CD4-positive, alpha-beta T cell (primary cell): Measurements from ENCODE around the gene LRRC8E. TPM values are rescaled to one million over a fixed set of nuclear protein-coding genes. Genes with fewer than 3 reads are reported as not detected.

Experiments
- ATAC-seq: fragments of 200-7000 bp; cut with Tn5 transposase; one replicate; pipeline ENCODE4 v1.10.0; 2022; ENCODE audit warnings: mild to moderate bottlenecking; ENCODE audit not compliant: poor library complexity
- CTCF ChIA-PET: fragments of 350-600 bp; sonication (Branson Sonifier 250); formaldehyde crosslinking; loops from one replicate; lab custom pipeline; 2021; ENCODE audit warnings: antibody characterized with exemption, inconsistent platforms; lab: Charles Lee
- POLR2A ChIA-PET: fragments of 350-600 bp; sonication (Branson Sonifier 250); formaldehyde crosslinking; loops from one replicate; lab custom pipeline; 2021; ENCODE audit warnings: antibody characterized with exemption, inconsistent platforms; lab: Charles Lee
- DNase-seq, 14 experiments: peaks; one replicate each; pipeline ENCODE4 v3.0.0-alpha.2; 2013 to 2020; ENCODE audit warnings: mixed read lengths in 2 of 14
- H3K27ac ChIP-seq, 2 donors: one replicate each; pipeline versions ENCODE4 v1.5.1 to v1.7.0; 2013; ENCODE audit warnings: low read length in 2 of 2, low read depth in 1 of 2, mild to moderate bottlenecking in 1 of 2
- H3K27me3 ChIP-seq, 2 experiments: 1 replicate in 1 of 2; 2 replicates in 1 of 2; pipeline versions ENCODE4 v1.6.1 to v1.7.0; 2013; ENCODE audit warnings: low read length in 2 of 2, control low read depth in 1 of 2, mild to moderate bottlenecking in 1 of 2, moderate library complexity in 1 of 2; ENCODE audit not compliant: insufficient read depth in 2 of 2, control insufficient read depth in 1 of 2
- H3K36me3 ChIP-seq: one replicate; pipeline ENCODE4 v1.6.1; 2013; ENCODE audit warnings: low read length, control low read depth; ENCODE audit not compliant: insufficient read depth
- H3K4me1 ChIP-seq: one replicate; pipeline ENCODE4 v1.6.1; 2013; ENCODE audit warnings: low read length, control low read depth; ENCODE audit not compliant: insufficient read depth
- H3K4me3 ChIP-seq: one replicate; pipeline ENCODE4 v1.5.1; 2013; ENCODE audit warnings: mild to moderate bottlenecking, low read length, moderate library complexity
- H3K9me3 ChIP-seq, 2 experiments: 1 replicate in 1 of 2; 2 replicates in 1 of 2; pipeline versions ENCODE4 v1.6.1 to v1.7.0; 2013; ENCODE audit warnings: low read length in 2 of 2, mild to moderate bottlenecking in 2 of 2, control low read depth in 1 of 2, moderate library complexity in 1 of 2; ENCODE audit not compliant: control insufficient read depth in 1 of 2, insufficient read depth in 1 of 2
- H3K27ac Mint-ChIP-seq: one replicate; pipeline ENCODE4 v1.8.0; 2020; ENCODE audit warnings: mixed read lengths
- H3K27me3 Mint-ChIP-seq: one replicate; pipeline ENCODE4 v1.8.0; 2021; ENCODE audit warnings: mixed read lengths
- H3K36me3 Mint-ChIP-seq: one replicate; pipeline ENCODE4 v1.8.0; 2021; ENCODE audit warnings: low read depth, mixed read lengths
- H3K4me1 Mint-ChIP-seq: one replicate; pipeline ENCODE4 v1.8.0; 2021; ENCODE audit warnings: low read depth, mixed read lengths
- H3K4me3 Mint-ChIP-seq: one replicate; pipeline ENCODE4 v1.8.0; 2020; ENCODE audit warnings: mild to moderate bottlenecking, mixed read lengths
- H3K9me3 Mint-ChIP-seq: one replicate; pipeline ENCODE4 v1.8.0; 2020; ENCODE audit warnings: mixed read lengths
- intact Hi-C, 2 experiments: fragments of 100-400 bp; cut with DNase I in 1 of 2; cut with micrococcal nuclease in 1 of 2; formaldehyde crosslinking; loops; one replicate each; pipeline versions ENCODE4 v1.15.1 to v1.9.0; 2023 to 2025; cut with DNase I, micrococcal nuclease
- total RNA-seq, 174 experiments: library from RNA in 2 of 174; stranded (reverse) in 2 of 174; gene quantifications; one replicate each; pipeline ENCODE4 v1.2.3 and lab custom pipeline; 2021 to 2026
- TF ChIP-seq, protein P1 (sequence below): fragments of 200-600 bp; IDR thresholded peaks from one replicate; pipeline ENCODE4 v1.8.0; 2022; ENCODE audit warnings: antibody characterized with exemption, mild to moderate bottlenecking

Gene LRRC8E
- total RNA-seq, 2 experiments from 2014 or later: not detected

DNA sequence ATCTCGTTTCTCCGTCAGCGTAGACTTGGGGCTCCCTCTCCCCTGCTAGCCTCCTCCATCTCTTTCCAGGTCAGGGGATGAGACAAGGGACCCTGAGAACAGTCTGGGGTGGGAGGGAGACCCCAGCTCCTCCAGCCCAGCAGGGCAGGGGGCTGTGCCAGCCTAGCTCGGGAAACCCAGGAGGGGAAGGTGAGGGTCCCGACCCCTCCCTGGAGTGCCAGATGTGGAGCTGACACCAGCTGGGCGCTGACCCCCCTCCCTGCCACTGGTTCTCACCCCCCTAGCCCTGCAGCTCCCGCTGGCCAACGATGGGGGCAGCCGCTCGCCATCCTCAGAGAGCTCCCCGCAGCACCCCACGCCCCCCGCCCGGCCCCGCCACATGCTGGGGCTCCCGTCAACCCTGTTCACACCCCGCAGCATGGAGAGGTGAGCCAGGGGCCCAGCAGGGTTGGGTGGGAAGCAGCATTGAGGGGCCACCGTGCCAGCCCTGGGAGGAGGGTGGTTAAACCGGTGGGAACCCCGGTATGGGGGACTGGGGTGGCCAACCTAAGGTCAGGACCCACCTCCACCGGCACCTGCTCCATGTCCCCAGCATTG is 21.3 kb downstream of the LRRC8E start:
- Histone ChIP-seq H3K36me3 (peaks cover 62% of the 10 kb centered on the region), H3K9me3 (no peaks in the 10 kb centered on the region), H3K27me3 (no peaks in the 10 kb centered on the region), H3K4me3 (no peak overlapping the region), H3K4me1 (peaks cover 40% of the 10 kb centered on the region), H3K27ac (no peak overlapping the region)
- ChIA-PET POLR2A (no interaction called here), CTCF (no interaction called here)
- no peak overlapping the region for H3K4me3 Mint-ChIP-seq
- peaks cover 15% of the 10 kb centered on the region for H3K4me1 Mint-ChIP-seq
- H3K27me3 Mint-ChIP-seq: no peaks in the 10 kb centered on the region
- ATAC-seq (no peak), DNase-seq (peak in 1 of 14 experiments; percentile 19)
- H3K36me3 Mint-ChIP-seq: peaks cover 42% of the 10 kb centered on the region
- H3K9me3 Mint-ChIP-seq: no peaks in the 10 kb centered on the region
- no peak overlapping the region for H3K27ac Mint-ChIP-seq
- intact Hi-C loops: loop anchor here in 1 of 2 experiments (10.0 kb wide), 1 partner anchor 375 kb away; the partner anchor contains the start of gene PNPLA6
- TF ChIP-seq, protein P1, sequence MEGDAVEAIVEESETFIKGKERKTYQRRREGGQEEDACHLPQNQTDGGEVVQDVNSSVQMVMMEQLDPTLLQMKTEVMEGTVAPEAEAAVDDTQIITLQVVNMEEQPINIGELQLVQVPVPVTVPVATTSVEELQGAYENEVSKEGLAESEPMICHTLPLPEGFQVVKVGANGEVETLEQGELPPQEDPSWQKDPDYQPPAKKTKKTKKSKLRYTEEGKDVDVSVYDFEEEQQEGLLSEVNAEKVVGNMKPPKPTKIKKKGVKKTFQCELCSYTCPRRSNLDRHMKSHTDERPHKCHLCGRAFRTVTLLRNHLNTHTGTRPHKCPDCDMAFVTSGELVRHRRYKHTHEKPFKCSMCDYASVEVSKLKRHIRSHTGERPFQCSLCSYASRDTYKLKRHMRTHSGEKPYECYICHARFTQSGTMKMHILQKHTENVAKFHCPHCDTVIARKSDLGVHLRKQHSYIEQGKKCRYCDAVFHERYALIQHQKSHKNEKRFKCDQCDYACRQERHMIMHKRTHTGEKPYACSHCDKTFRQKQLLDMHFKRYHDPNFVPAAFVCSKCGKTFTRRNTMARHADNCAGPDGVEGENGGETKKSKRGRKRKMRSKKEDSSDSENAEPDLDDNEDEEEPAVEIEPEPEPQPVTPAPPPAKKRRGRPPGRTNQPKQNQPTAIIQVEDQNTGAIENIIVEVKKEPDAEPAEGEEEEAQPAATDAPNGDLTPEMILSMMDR: no peak

DNA sequence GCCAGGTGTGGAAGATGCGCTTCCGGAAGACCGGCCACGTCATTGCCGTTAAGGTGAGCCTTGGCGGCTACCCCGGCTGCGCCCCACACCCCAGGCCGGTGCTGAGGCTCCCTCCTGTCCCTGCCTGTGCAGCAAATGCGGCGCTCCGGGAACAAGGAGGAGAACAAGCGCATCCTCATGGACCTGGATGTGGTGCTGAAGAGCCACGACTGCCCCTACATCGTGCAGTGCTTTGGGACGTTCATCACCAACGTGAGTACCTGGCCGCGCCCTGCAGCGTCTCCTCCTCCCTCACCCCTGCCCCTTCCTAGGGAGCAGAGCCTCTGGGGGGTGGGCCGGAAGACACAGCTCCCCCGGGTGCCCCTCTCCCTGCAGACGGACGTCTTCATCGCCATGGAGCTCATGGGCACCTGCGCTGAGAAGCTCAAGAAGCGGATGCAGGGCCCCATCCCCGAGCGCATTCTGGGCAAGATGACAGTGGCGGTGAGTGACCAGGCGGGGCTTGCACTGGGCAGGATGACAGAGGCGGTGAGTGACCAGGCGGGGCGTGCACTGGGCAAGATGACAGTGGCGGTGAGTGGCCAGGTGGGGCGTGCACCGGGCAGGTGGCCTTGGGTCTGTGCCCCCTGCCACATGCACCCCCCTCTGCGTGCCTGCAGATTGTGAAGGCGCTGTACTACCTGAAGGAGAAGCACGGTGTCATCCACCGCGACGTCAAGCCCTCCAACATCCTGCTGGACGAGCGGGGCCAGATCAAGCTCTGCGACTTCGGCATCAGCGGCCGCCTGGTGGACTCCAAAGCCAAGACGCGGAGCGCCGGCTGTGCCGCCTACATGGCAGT is 22.2 kb downstream of the LRRC8E start:
- DNase-seq (peak in 1 of 14 experiments; percentile 43), ATAC-seq (no peak)
- Histone ChIP-seq H3K4me3 (no peak overlapping the region), H3K9me3 (no peaks in the 10 kb centered on the region), H3K36me3 (peaks cover 62% of the 10 kb centered on the region), H3K4me1 (peaks cover 32% of the 10 kb centered on the region), H3K27ac (no peak overlapping the region), H3K27me3 (peaks cover 4% of the 10 kb centered on the region in 2 experiments)
- H3K27me3 Mint-ChIP-seq: peaks cover 9% of the 10 kb centered on the region
- POLR2A ChIA-PET: no interaction called here
- H3K36me3 Mint-ChIP-seq: peaks cover 34% of the 10 kb centered on the region
- H3K27ac Mint-ChIP-seq: no peak overlapping the region
- CTCF ChIA-PET: no interaction called here
- H3K4me1 Mint-ChIP-seq: peaks cover 9% of the 10 kb centered on the region
- TF ChIP-seq, protein P1: no peak
- H3K9me3 Mint-ChIP-seq: no peaks in the 10 kb centered on the region
- no peak overlapping the region for H3K4me3 Mint-ChIP-seq
- intact Hi-C loops: no loop called here

DNA sequence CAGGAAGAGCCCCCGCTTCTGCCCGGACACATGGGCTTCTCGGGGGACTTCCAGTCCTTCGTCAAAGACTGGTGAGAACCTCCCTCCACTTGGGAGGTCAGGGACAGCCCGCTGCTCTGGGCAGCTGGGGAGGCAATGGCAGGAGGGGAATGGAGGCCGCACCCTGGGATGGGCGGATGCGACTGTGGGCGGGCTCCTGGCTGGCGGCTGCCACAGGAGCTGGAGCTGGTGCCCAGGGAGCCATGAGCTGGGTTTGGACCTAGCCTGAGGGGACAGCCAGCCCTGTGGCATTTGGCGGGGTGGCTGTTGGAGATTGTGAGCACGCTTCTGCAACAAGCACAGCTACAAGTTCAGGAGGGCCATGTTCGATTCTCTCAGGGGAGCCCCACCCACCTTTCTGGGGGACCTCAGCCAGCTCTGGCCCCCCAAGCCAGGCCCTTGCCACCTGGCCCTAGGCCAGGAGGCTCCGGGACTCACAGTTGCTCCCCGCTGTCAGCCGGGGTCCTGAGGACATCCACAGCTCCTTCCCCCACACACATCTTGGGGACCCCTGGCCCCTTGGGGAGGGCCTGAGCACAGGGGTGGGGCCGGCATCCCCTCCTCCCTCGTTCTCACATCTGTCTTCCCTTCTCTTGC is 23.3 kb downstream of the LRRC8E start:
- H3K36me3 Mint-ChIP-seq: peaks cover 34% of the 10 kb centered on the region
- ATAC-seq: no peak
- H3K4me3 Mint-ChIP-seq: no peak overlapping the region
- ChIA-PET POLR2A (interaction anchor here (1.2 kb wide), 1 partner anchor 8 kb away, joined by 4 read pairs; the partner anchor contains the start of gene MAP2K7), CTCF (no interaction called here)
- peaks cover 14% of the 10 kb centered on the region for H3K27me3 Mint-ChIP-seq
- peaks cover 10 to 14% of the 10 kb centered on the region in 2 experiments for H3K27me3 ChIP-seq
- no peak overlapping the region for H3K4me3 ChIP-seq
- H3K4me1 Mint-ChIP-seq: peaks cover 8% of the 10 kb centered on the region
- no peak overlapping the region for H3K27ac ChIP-seq
- H3K4me1 ChIP-seq: peaks cover 34% of the 10 kb centered on the region
- intact Hi-C loops: no loop called here
- H3K9me3 Mint-ChIP-seq: no peaks in the 10 kb centered on the region
- TF ChIP-seq, protein P1: no peak
- H3K36me3 ChIP-seq: peaks cover 52% of the 10 kb centered on the region
- no peak overlapping the region for H3K27ac Mint-ChIP-seq
- H3K9me3 ChIP-seq: peaks cover 0 to 5% of the 10 kb centered on the region in 2 experiments
- peak in 1 of 14 experiments; percentile 31 for DNase-seq
